Liver (tissue), 3 donors: ENCODE measurements around the gene LRRTM4.

Experiments
- EGR1 ChIP-seq, 2 donors: IDR thresholded peaks; 2 replicates each; pipeline ENCODE4 v1.6.1; 2016 to 2018; ENCODE audit warnings: antibody characterized with exemption in 2 of 2, low read depth in 2 of 2
- RAD21 ChIP-seq, 2 donors: IDR thresholded peaks; 2 replicates each; pipeline ENCODE4 v1.6.1; 2016; ENCODE audit warnings: antibody characterized with exemption in 2 of 2, mild to moderate bottlenecking in 2 of 2
- YY1 ChIP-seq: IDR thresholded peaks from 2 replicates; pipeline ENCODE4 v1.6.1; 2016; ENCODE audit warnings: antibody characterized with exemption, mild to moderate bottlenecking
- TF ChIP-seq, protein P1 (sequence below): fragments of 150-350 bp; IDR thresholded peaks from 2 replicates; pipeline ENCODE4 v1.5.1; 2017; ENCODE audit warnings: improper control_type of control experiment, low read depth, low read length; ENCODE audit not compliant: missing input control
- TF ChIP-seq, protein P2 (sequence below): IDR thresholded peaks from 2 replicates; pipeline ENCODE4 v1.6.1; 2016; ENCODE audit warnings: antibody characterized with exemption, mild to moderate bottlenecking
- TF ChIP-seq, protein P3 (sequence below): IDR thresholded peaks from 2 replicates; pipeline ENCODE4 v1.6.1; 2016; ENCODE audit warnings: antibody characterized with exemption
- donor health status: healthy.
- donor health status: healthy.

DNA sequence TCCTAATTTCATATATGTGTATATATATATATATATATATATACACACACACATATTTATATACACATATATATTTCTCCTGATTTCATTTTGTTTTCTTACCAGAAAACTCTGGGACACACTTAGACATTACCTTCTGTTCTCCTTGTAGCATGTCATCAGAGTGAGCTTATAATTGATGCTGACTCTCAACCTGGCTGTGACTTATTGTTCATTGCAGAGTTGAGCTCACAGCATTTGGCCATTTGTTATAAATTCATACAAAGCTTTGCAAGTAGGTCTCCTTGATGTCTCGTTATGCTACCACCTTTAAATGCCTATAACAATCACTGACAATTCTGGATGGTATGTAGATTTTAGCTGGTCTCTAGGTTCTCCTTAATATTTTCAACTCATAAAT lies 314.8 kb downstream of the LRRTM4 start:
- TF ChIP-seq, protein P1, sequence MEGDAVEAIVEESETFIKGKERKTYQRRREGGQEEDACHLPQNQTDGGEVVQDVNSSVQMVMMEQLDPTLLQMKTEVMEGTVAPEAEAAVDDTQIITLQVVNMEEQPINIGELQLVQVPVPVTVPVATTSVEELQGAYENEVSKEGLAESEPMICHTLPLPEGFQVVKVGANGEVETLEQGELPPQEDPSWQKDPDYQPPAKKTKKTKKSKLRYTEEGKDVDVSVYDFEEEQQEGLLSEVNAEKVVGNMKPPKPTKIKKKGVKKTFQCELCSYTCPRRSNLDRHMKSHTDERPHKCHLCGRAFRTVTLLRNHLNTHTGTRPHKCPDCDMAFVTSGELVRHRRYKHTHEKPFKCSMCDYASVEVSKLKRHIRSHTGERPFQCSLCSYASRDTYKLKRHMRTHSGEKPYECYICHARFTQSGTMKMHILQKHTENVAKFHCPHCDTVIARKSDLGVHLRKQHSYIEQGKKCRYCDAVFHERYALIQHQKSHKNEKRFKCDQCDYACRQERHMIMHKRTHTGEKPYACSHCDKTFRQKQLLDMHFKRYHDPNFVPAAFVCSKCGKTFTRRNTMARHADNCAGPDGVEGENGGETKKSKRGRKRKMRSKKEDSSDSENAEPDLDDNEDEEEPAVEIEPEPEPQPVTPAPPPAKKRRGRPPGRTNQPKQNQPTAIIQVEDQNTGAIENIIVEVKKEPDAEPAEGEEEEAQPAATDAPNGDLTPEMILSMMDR, result no peak
- TF ChIP-seq RAD21 (IDR thresholded peaks at IDR 0.05) (no peak), YY1 (no peak), EGR1 (IDR thresholded peaks at IDR 0.05; ENCODE audit: low read depth in 2 of 2) (no peak)
- TF ChIP-seq, protein P2, sequence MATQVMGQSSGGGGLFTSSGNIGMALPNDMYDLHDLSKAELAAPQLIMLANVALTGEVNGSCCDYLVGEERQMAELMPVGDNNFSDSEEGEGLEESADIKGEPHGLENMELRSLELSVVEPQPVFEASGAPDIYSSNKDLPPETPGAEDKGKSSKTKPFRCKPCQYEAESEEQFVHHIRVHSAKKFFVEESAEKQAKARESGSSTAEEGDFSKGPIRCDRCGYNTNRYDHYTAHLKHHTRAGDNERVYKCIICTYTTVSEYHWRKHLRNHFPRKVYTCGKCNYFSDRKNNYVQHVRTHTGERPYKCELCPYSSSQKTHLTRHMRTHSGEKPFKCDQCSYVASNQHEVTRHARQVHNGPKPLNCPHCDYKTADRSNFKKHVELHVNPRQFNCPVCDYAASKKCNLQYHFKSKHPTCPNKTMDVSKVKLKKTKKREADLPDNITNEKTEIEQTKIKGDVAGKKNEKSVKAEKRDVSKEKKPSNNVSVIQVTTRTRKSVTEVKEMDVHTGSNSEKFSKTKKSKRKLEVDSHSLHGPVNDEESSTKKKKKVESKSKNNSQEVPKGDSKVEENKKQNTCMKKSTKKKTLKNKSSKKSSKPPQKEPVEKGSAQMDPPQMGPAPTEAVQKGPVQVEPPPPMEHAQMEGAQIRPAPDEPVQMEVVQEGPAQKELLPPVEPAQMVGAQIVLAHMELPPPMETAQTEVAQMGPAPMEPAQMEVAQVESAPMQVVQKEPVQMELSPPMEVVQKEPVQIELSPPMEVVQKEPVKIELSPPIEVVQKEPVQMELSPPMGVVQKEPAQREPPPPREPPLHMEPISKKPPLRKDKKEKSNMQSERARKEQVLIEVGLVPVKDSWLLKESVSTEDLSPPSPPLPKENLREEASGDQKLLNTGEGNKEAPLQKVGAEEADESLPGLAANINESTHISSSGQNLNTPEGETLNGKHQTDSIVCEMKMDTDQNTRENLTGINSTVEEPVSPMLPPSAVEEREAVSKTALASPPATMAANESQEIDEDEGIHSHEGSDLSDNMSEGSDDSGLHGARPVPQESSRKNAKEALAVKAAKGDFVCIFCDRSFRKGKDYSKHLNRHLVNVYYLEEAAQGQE, result no peak
- TF ChIP-seq, protein P3, sequence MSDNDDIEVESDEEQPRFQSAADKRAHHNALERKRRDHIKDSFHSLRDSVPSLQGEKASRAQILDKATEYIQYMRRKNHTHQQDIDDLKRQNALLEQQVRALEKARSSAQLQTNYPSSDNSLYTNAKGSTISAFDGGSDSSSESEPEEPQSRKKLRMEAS, result no peak
